H9 (cell line): ENCODE data around the gene MYLK. TPM values are rescaled to one million over a fixed set of nuclear protein-coding genes. Genes with fewer than 3 reads are reported as not detected.

Source experiments
- DNase-seq: peaks from one replicate; pipeline ENCODE4 v3.0.0-alpha.2; 2017
- H2AFZ ChIP-seq: one replicate; pipeline ENCODE4 v1.6.1; 2013; ENCODE audit warnings: mild to moderate bottlenecking, low read length, control low read depth, moderate library complexity
- H2AK5ac ChIP-seq: 2 replicates; pipeline ENCODE4 v1.6.1; 2013; ENCODE audit warnings: low read length, control low read depth, mixed read lengths; ENCODE audit not compliant: insufficient read length
- H2BK120ac ChIP-seq: one replicate; pipeline ENCODE4 v1.6.1; 2013; ENCODE audit warnings: low read depth, mild to moderate bottlenecking, low read length, control low read depth, inconsistent platforms; ENCODE audit not compliant: poor library complexity, severe bottlenecking
- H2BK12ac ChIP-seq: 2 replicates; pipeline ENCODE4 v1.6.1; 2013; ENCODE audit warnings: low read length, control low read depth, mixed read lengths, low read depth; ENCODE audit not compliant: insufficient read length
- H2BK15ac ChIP-seq: 2 replicates; pipeline ENCODE4 v1.6.1; 2013; ENCODE audit warnings: low read depth, low read length, control low read depth
- H2BK20ac ChIP-seq: one replicate; pipeline ENCODE4 v1.6.1; 2013; ENCODE audit warnings: low read depth, mild to moderate bottlenecking, low read length, control low read depth, inconsistent platforms; ENCODE audit not compliant: poor library complexity, severe bottlenecking
- H2BK5ac ChIP-seq: 2 replicates; pipeline ENCODE4 v1.6.1; 2013; ENCODE audit warnings: low read length, control low read depth, mixed read lengths; ENCODE audit not compliant: insufficient read length
- H3K14ac ChIP-seq: 2 replicates; pipeline ENCODE4 v1.6.1; 2013; ENCODE audit warnings: low read length, control low read depth; ENCODE audit not compliant: insufficient read depth
- H3K18ac ChIP-seq: 2 replicates; pipeline ENCODE4 v1.6.1; 2013; ENCODE audit warnings: low read depth, mild to moderate bottlenecking, mixed read lengths, low read length, control low read depth; ENCODE audit not compliant: insufficient read length
- H3K23ac ChIP-seq: 2 replicates; pipeline ENCODE4 v1.6.1; 2013; ENCODE audit warnings: low read length, control low read depth, mixed read lengths, low read depth; ENCODE audit not compliant: insufficient read length
- H3K23me2 ChIP-seq: 2 replicates; pipeline ENCODE4 v1.6.1; 2013; ENCODE audit warnings: low read depth, mild to moderate bottlenecking, mixed read lengths, low read length, control low read depth; ENCODE audit not compliant: insufficient read length, poor library complexity, severe bottlenecking
- H3K27ac ChIP-seq: 2 replicates; pipeline ENCODE4 v1.5.1; 2013; ENCODE audit warnings: low read length, control low read depth, mixed read lengths, low read depth; ENCODE audit not compliant: insufficient read length
- H3K27me3 ChIP-seq: 2 replicates; pipeline ENCODE4 v1.6.1; 2013; ENCODE audit warnings: low read length, control low read depth, inconsistent platforms; ENCODE audit not compliant: insufficient read depth
- H3K4ac ChIP-seq: 2 replicates; pipeline ENCODE4 v1.6.1; 2013; ENCODE audit warnings: low read depth, mild to moderate bottlenecking, control low read depth, inconsistent platforms, low read length, moderate library complexity
- H3K4me1 ChIP-seq: 2 replicates; pipeline ENCODE4 v1.6.1; 2013; ENCODE audit warnings: low read length, control low read depth, inconsistent platforms; ENCODE audit not compliant: insufficient read depth
- H3K4me2 ChIP-seq: 2 replicates; pipeline ENCODE4 v1.6.1; 2013; ENCODE audit warnings: low read length, control low read depth, mixed read lengths; ENCODE audit not compliant: insufficient read length, insufficient read depth
- H3K56ac ChIP-seq: 2 replicates; pipeline ENCODE4 v1.6.1; 2013; ENCODE audit warnings: low read depth, mild to moderate bottlenecking, mixed read lengths, low read length, control low read depth; ENCODE audit not compliant: insufficient read length
- H3K79me1 ChIP-seq: 2 replicates; pipeline ENCODE4 v1.6.1; 2013; ENCODE audit warnings: low read depth, mild to moderate bottlenecking, moderate library complexity, low read length, control low read depth, inconsistent platforms; ENCODE audit not compliant: insufficient read depth, poor library complexity, severe bottlenecking
- H3K79me2 ChIP-seq: 2 replicates; pipeline ENCODE4 v1.6.1; 2013; ENCODE audit warnings: low read length, control low read depth, inconsistent platforms; ENCODE audit not compliant: insufficient read depth
- H3K9ac ChIP-seq: 2 replicates; pipeline ENCODE4 v1.6.1; 2013; ENCODE audit warnings: low read length, control low read depth, mixed read lengths; ENCODE audit not compliant: insufficient read length; ENCODE audit errors: extremely low read depth
- H3K9me3 ChIP-seq: one replicate; pipeline ENCODE4 v1.6.1; 2013; ENCODE audit warnings: low read depth, low read length, inconsistent platforms; ENCODE audit not compliant: control insufficient read depth
- H3T11ph ChIP-seq: one replicate; pipeline ENCODE4 v1.6.1; 2013; ENCODE audit warnings: mild to moderate bottlenecking, low read length, control low read depth, inconsistent platforms
- H4K20me1 ChIP-seq: one replicate; pipeline ENCODE4 v1.6.1; 2013; ENCODE audit not compliant: control insufficient read depth, insufficient read length, insufficient read depth
- H4K5ac ChIP-seq: 2 replicates; pipeline ENCODE4 v1.6.1; 2013; ENCODE audit warnings: low read depth, mild to moderate bottlenecking, mixed read lengths, low read length, control low read depth; ENCODE audit not compliant: insufficient read length
- H4K8ac ChIP-seq: replicated peaks from 2 replicates; pipeline ENCODE4 v1.6.1; 2013; ENCODE audit warnings: low read length, control low read depth, mixed read lengths, low read depth; ENCODE audit not compliant: insufficient read length
- H4K91ac ChIP-seq: 2 replicates; pipeline ENCODE4 v1.6.1; 2013; ENCODE audit warnings: low read depth, mild to moderate bottlenecking, moderate library complexity, mixed read lengths, low read length, control low read depth; ENCODE audit not compliant: insufficient read length
- H3K27ac Mint-ChIP-seq, 3 experiments: 2 replicates in 2 of 3; 3 replicates in 1 of 3; pipeline ENCODE4 v1.8.0; 2020 to 2021; ENCODE audit warnings: mixed read lengths in 3 of 3, mild to moderate bottlenecking in 1 of 3, moderate library complexity in 1 of 3
- H3K27me3 Mint-ChIP-seq: 2 replicates; pipeline ENCODE4 v1.8.0; 2021; ENCODE audit warnings: low read depth, mild to moderate bottlenecking, moderate library complexity, mixed read lengths
- H3K36me3 Mint-ChIP-seq, 3 experiments: 2 replicates in 2 of 3; 3 replicates in 1 of 3; pipeline ENCODE4 v1.8.0; 2020 to 2021; ENCODE audit warnings: low read depth in 3 of 3, mixed read lengths in 3 of 3; ENCODE audit not compliant: insufficient read depth in 1 of 3
- H3K4me1 Mint-ChIP-seq, 2 experiments: 2 replicates each; pipeline ENCODE4 v1.8.0; 2020; ENCODE audit warnings: mixed read lengths in 2 of 2
- H3K4me3 Mint-ChIP-seq, 2 experiments: 2 replicates in 1 of 2; 3 replicates in 1 of 2; pipeline ENCODE4 v1.8.0; 2020 to 2021; ENCODE audit warnings: mild to moderate bottlenecking in 2 of 2, mixed read lengths in 2 of 2, moderate library complexity in 1 of 2
- H3K9me3 Mint-ChIP-seq, 2 experiments: 2 replicates in 1 of 2; 3 replicates in 1 of 2; pipeline ENCODE4 v1.8.0; 2020; ENCODE audit warnings: mild to moderate bottlenecking in 2 of 2, mixed read lengths in 2 of 2, moderate library complexity in 1 of 2
- WGBS: extraction: QIAGEN DNeasy Blood & Tissue Kit; methylation state at CpG from one replicate; pipeline ENCODE4 v1.1.7; 2013; ENCODE audit warnings: missing lambda C conversion rate, low lambda C conversion rate, mixed read lengths; ENCODE audit not compliant: insufficient read length; ENCODE audit errors: extremely low coverage; 5-methylcytosine and 5-hydroxymethylcytosine counted together
- total RNA-seq: library from RNA; stranded (reverse); gene quantifications from 2 replicates; pipeline ENCODE4 v1.2.1, GENCODE V29; 2021
- TF ChIP-seq, protein P1 (sequence below): fragments of 200-600 bp; sonication (generic); conservative IDR thresholded peaks from 3 replicates; pipeline ENCODE4 v1.8.0; 2021; ENCODE audit warnings: antibody characterized with exemption, mild to moderate bottlenecking

Gene MYLK
- total RNA-seq, 1 experiment from 2014 or later, result 10.1 TPM

DNA sequence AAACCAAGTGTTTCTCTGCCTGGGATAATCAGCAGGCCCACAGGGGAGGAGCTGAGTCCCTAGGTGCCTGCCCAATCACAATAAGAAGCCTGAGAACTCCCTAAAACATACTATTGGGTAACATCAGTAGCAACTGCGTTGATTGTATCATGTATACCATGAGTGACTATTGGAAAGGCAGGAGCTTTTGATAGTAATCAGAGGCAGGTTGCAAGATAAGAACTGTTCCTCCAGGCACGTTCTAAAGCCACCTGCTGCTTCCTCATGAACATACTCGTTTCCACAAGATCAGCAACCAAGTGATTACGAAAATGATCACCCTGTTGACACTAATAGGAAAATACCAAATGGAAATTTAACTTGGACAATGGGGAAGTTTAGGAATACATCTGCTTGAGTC is 6.7 kb downstream of the MYLK start:
- Histone ChIP-seq H4K20me1 (no peaks in the 10 kb centered on the region), H3K18ac (no peak overlapping the region), H4K8ac (no peak overlapping the region), H3K23ac (no peak overlapping the region), H2BK20ac (no peak overlapping the region), H3K56ac (no peak overlapping the region), H3K79me1 (no peaks in the 10 kb centered on the region), H3K4me2 (no peak overlapping the region), H2BK12ac (no peak overlapping the region), H3K27ac (no peak overlapping the region), H2BK120ac (no peak overlapping the region), H3K23me2 (no peaks in the 10 kb centered on the region), H2AK5ac (no peak overlapping the region), H2BK5ac (no peak overlapping the region), H3K4me1 (no peaks in the 10 kb centered on the region), H4K91ac (no peak overlapping the region), H3K9me3 (no peaks in the 10 kb centered on the region), H3T11ph (no peak overlapping the region), H3K27me3 (peaks cover under 1% of the 10 kb centered on the region; the same call in 1 of the 2 replicates), H3K9ac (no peak overlapping the region), H4K5ac (no peak overlapping the region), H2AFZ (no peak overlapping the region), H3K79me2 (no peaks in the 10 kb centered on the region), H3K14ac (no peak overlapping the region), H3K4ac (no peak overlapping the region), H2BK15ac (no peak overlapping the region)
- no peaks in the 10 kb centered on the region for H3K9me3 Mint-ChIP-seq
- no peak for DNase-seq
- H3K27me3 Mint-ChIP-seq, result peaks cover 2% of the 10 kb centered on the region
- no CpG with 5 or more reads among the region's 4 CpGs for WGBS
- 0 out of 7 replicates have a peak overlapping the region, but pooled peaks of 1 of the 3 experiments have one; percentile 1 for H3K27ac Mint-ChIP-seq
- peaks cover 0 to 3% (median 2%) of the 10 kb centered on the region in 3 experiments; a peak in 1 of 7 replicates for H3K36me3 Mint-ChIP-seq
- TF ChIP-seq, protein P1, sequence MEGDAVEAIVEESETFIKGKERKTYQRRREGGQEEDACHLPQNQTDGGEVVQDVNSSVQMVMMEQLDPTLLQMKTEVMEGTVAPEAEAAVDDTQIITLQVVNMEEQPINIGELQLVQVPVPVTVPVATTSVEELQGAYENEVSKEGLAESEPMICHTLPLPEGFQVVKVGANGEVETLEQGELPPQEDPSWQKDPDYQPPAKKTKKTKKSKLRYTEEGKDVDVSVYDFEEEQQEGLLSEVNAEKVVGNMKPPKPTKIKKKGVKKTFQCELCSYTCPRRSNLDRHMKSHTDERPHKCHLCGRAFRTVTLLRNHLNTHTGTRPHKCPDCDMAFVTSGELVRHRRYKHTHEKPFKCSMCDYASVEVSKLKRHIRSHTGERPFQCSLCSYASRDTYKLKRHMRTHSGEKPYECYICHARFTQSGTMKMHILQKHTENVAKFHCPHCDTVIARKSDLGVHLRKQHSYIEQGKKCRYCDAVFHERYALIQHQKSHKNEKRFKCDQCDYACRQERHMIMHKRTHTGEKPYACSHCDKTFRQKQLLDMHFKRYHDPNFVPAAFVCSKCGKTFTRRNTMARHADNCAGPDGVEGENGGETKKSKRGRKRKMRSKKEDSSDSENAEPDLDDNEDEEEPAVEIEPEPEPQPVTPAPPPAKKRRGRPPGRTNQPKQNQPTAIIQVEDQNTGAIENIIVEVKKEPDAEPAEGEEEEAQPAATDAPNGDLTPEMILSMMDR, result no peak
- no peak overlapping the region for H3K4me3 Mint-ChIP-seq
- peaks cover 10 to 13% of the 10 kb centered on the region in 2 experiments for H3K4me1 Mint-ChIP-seq
